H9 (cell line): ENCODE measurements around the gene PLCB1. TPM values are rescaled to one million over a fixed set of nuclear protein-coding genes. Genes with fewer than 3 reads are reported as not detected.

ENCODE experiments used
- DNase-seq: peaks from one replicate; pipeline ENCODE4 v3.0.0-alpha.2; 2017
- H2AFZ ChIP-seq: one replicate; pipeline ENCODE4 v1.6.1; 2013; ENCODE audit warnings: mild to moderate bottlenecking, low read length, control low read depth, moderate library complexity
- H2AK5ac ChIP-seq: 2 replicates; pipeline ENCODE4 v1.6.1; 2013; ENCODE audit warnings: low read length, control low read depth, mixed read lengths; ENCODE audit not compliant: insufficient read length
- H2BK120ac ChIP-seq: one replicate; pipeline ENCODE4 v1.6.1; 2013; ENCODE audit warnings: low read depth, mild to moderate bottlenecking, low read length, control low read depth, inconsistent platforms; ENCODE audit not compliant: poor library complexity, severe bottlenecking
- H2BK12ac ChIP-seq: 2 replicates; pipeline ENCODE4 v1.6.1; 2013; ENCODE audit warnings: low read length, control low read depth, mixed read lengths, low read depth; ENCODE audit not compliant: insufficient read length
- H2BK15ac ChIP-seq: 2 replicates; pipeline ENCODE4 v1.6.1; 2013; ENCODE audit warnings: low read depth, low read length, control low read depth
- H2BK20ac ChIP-seq: one replicate; pipeline ENCODE4 v1.6.1; 2013; ENCODE audit warnings: low read depth, mild to moderate bottlenecking, low read length, control low read depth, inconsistent platforms; ENCODE audit not compliant: poor library complexity, severe bottlenecking
- H2BK5ac ChIP-seq: 2 replicates; pipeline ENCODE4 v1.6.1; 2013; ENCODE audit warnings: low read length, control low read depth, mixed read lengths; ENCODE audit not compliant: insufficient read length
- H3K14ac ChIP-seq: 2 replicates; pipeline ENCODE4 v1.6.1; 2013; ENCODE audit warnings: low read length, control low read depth; ENCODE audit not compliant: insufficient read depth
- H3K18ac ChIP-seq: 2 replicates; pipeline ENCODE4 v1.6.1; 2013; ENCODE audit warnings: low read depth, mild to moderate bottlenecking, mixed read lengths, low read length, control low read depth; ENCODE audit not compliant: insufficient read length
- H3K23ac ChIP-seq: 2 replicates; pipeline ENCODE4 v1.6.1; 2013; ENCODE audit warnings: low read length, control low read depth, mixed read lengths, low read depth; ENCODE audit not compliant: insufficient read length
- H3K23me2 ChIP-seq: 2 replicates; pipeline ENCODE4 v1.6.1; 2013; ENCODE audit warnings: low read depth, mild to moderate bottlenecking, mixed read lengths, low read length, control low read depth; ENCODE audit not compliant: insufficient read length, poor library complexity, severe bottlenecking
- H3K27ac ChIP-seq: 2 replicates; pipeline ENCODE4 v1.5.1; 2013; ENCODE audit warnings: low read length, control low read depth, mixed read lengths, low read depth; ENCODE audit not compliant: insufficient read length
- H3K27me3 ChIP-seq: 2 replicates; pipeline ENCODE4 v1.6.1; 2013; ENCODE audit warnings: low read length, control low read depth, inconsistent platforms; ENCODE audit not compliant: insufficient read depth
- H3K4ac ChIP-seq: 2 replicates; pipeline ENCODE4 v1.6.1; 2013; ENCODE audit warnings: low read depth, mild to moderate bottlenecking, control low read depth, inconsistent platforms, low read length, moderate library complexity
- H3K4me1 ChIP-seq: 2 replicates; pipeline ENCODE4 v1.6.1; 2013; ENCODE audit warnings: low read length, control low read depth, inconsistent platforms; ENCODE audit not compliant: insufficient read depth
- H3K4me2 ChIP-seq: 2 replicates; pipeline ENCODE4 v1.6.1; 2013; ENCODE audit warnings: low read length, control low read depth, mixed read lengths; ENCODE audit not compliant: insufficient read length, insufficient read depth
- H3K56ac ChIP-seq: 2 replicates; pipeline ENCODE4 v1.6.1; 2013; ENCODE audit warnings: low read depth, mild to moderate bottlenecking, mixed read lengths, low read length, control low read depth; ENCODE audit not compliant: insufficient read length
- H3K79me1 ChIP-seq: 2 replicates; pipeline ENCODE4 v1.6.1; 2013; ENCODE audit warnings: low read depth, mild to moderate bottlenecking, moderate library complexity, low read length, control low read depth, inconsistent platforms; ENCODE audit not compliant: insufficient read depth, poor library complexity, severe bottlenecking
- H3K79me2 ChIP-seq: 2 replicates; pipeline ENCODE4 v1.6.1; 2013; ENCODE audit warnings: low read length, control low read depth, inconsistent platforms; ENCODE audit not compliant: insufficient read depth
- H3K9ac ChIP-seq: 2 replicates; pipeline ENCODE4 v1.6.1; 2013; ENCODE audit warnings: low read length, control low read depth, mixed read lengths; ENCODE audit not compliant: insufficient read length; ENCODE audit errors: extremely low read depth
- H3K9me3 ChIP-seq: one replicate; pipeline ENCODE4 v1.6.1; 2013; ENCODE audit warnings: low read depth, low read length, inconsistent platforms; ENCODE audit not compliant: control insufficient read depth
- H3T11ph ChIP-seq: one replicate; pipeline ENCODE4 v1.6.1; 2013; ENCODE audit warnings: mild to moderate bottlenecking, low read length, control low read depth, inconsistent platforms
- H4K20me1 ChIP-seq: one replicate; pipeline ENCODE4 v1.6.1; 2013; ENCODE audit not compliant: control insufficient read depth, insufficient read length, insufficient read depth
- H4K5ac ChIP-seq: 2 replicates; pipeline ENCODE4 v1.6.1; 2013; ENCODE audit warnings: low read depth, mild to moderate bottlenecking, mixed read lengths, low read length, control low read depth; ENCODE audit not compliant: insufficient read length
- H4K8ac ChIP-seq: replicated peaks from 2 replicates; pipeline ENCODE4 v1.6.1; 2013; ENCODE audit warnings: low read length, control low read depth, mixed read lengths, low read depth; ENCODE audit not compliant: insufficient read length
- H4K91ac ChIP-seq: 2 replicates; pipeline ENCODE4 v1.6.1; 2013; ENCODE audit warnings: low read depth, mild to moderate bottlenecking, moderate library complexity, mixed read lengths, low read length, control low read depth; ENCODE audit not compliant: insufficient read length
- H3K27ac Mint-ChIP-seq, 3 experiments: 2 replicates in 2 of 3; 3 replicates in 1 of 3; pipeline ENCODE4 v1.8.0; 2020 to 2021; ENCODE audit warnings: mixed read lengths in 3 of 3, mild to moderate bottlenecking in 1 of 3, moderate library complexity in 1 of 3
- H3K27me3 Mint-ChIP-seq: 2 replicates; pipeline ENCODE4 v1.8.0; 2021; ENCODE audit warnings: low read depth, mild to moderate bottlenecking, moderate library complexity, mixed read lengths
- H3K36me3 Mint-ChIP-seq, 3 experiments: 2 replicates in 2 of 3; 3 replicates in 1 of 3; pipeline ENCODE4 v1.8.0; 2020 to 2021; ENCODE audit warnings: low read depth in 3 of 3, mixed read lengths in 3 of 3; ENCODE audit not compliant: insufficient read depth in 1 of 3
- H3K4me1 Mint-ChIP-seq, 2 experiments: 2 replicates each; pipeline ENCODE4 v1.8.0; 2020; ENCODE audit warnings: mixed read lengths in 2 of 2
- H3K4me3 Mint-ChIP-seq, 2 experiments: 2 replicates in 1 of 2; 3 replicates in 1 of 2; pipeline ENCODE4 v1.8.0; 2020 to 2021; ENCODE audit warnings: mild to moderate bottlenecking in 2 of 2, mixed read lengths in 2 of 2, moderate library complexity in 1 of 2
- H3K9me3 Mint-ChIP-seq, 2 experiments: 2 replicates in 1 of 2; 3 replicates in 1 of 2; pipeline ENCODE4 v1.8.0; 2020; ENCODE audit warnings: mild to moderate bottlenecking in 2 of 2, mixed read lengths in 2 of 2, moderate library complexity in 1 of 2
- CTCF ChIP-seq: fragments of 200-600 bp; sonication (generic); conservative IDR thresholded peaks from 3 replicates; pipeline ENCODE4 v1.8.0; 2021; ENCODE audit warnings: antibody characterized with exemption, mild to moderate bottlenecking
- WGBS: extraction: QIAGEN DNeasy Blood & Tissue Kit; methylation state at CpG from one replicate; pipeline ENCODE4 v1.1.7; 2013; ENCODE audit warnings: missing lambda C conversion rate, low lambda C conversion rate, mixed read lengths; ENCODE audit not compliant: insufficient read length; ENCODE audit errors: extremely low coverage; 5-methylcytosine and 5-hydroxymethylcytosine counted together
- total RNA-seq: library from RNA; stranded (reverse); gene quantifications from 2 replicates; pipeline ENCODE4 v1.2.1, GENCODE V29; 2021

The PLCB1 gene
- total RNA-seq, 1 experiment from 2014 or later = 11.5 TPM

GRCh38 chr20:8587810-8588209 lies 455.7 kb downstream of the PLCB1 start:
- H4K20me1 ChIP-seq = no peaks in the 10 kb centered on the region
- H2BK5ac ChIP-seq = no peak overlapping the region
- no peak overlapping the region for H2BK12ac ChIP-seq
- H3K14ac ChIP-seq = no peak overlapping the region
- no peak overlapping the region for H3K18ac ChIP-seq
- no peak overlapping the region for H2AFZ ChIP-seq
- H3K56ac ChIP-seq = no peak overlapping the region
- H3K79me2 ChIP-seq = no peaks in the 10 kb centered on the region
- H3T11ph ChIP-seq = no peak overlapping the region
- H3K79me1 ChIP-seq = no peaks in the 10 kb centered on the region
- H4K5ac ChIP-seq = no peak overlapping the region
- no peak overlapping the region for H2BK15ac ChIP-seq
- no peak overlapping the region for H4K91ac ChIP-seq
- H3K27ac ChIP-seq = no peak overlapping the region
- TF ChIP-seq CTCF = no peak
- WGBS = no CpG with 5 or more reads among the region's 3 CpGs
- Mint-ChIP-seq H3K27ac (no peak overlapping the region), H3K4me3 (no peak overlapping the region), H3K36me3 (no peaks in the 10 kb centered on the region), H3K27me3 (no peaks in the 10 kb centered on the region), H3K9me3 (no peaks in the 10 kb centered on the region), H3K4me1 (peaks cover 10 to 11% of the 10 kb centered on the region in 2 experiments)
- peaks cover 3% of the 10 kb centered on the region; the same call in 1 of the 2 replicates for H3K4me1 ChIP-seq
- H3K9me3 ChIP-seq = no peaks in the 10 kb centered on the region
- no peak overlapping the region for H2BK120ac ChIP-seq
- no peak overlapping the region for H3K9ac ChIP-seq
- no peaks in the 10 kb centered on the region for H3K23me2 ChIP-seq
- H2BK20ac ChIP-seq = no peak overlapping the region
- no peak for DNase-seq
- no peak overlapping the region for H3K4ac ChIP-seq
- no peak overlapping the region for H3K23ac ChIP-seq
- H3K27me3 ChIP-seq = no peaks in the 10 kb centered on the region
- H3K4me2 ChIP-seq = no peak overlapping the region
- H4K8ac ChIP-seq = no peak overlapping the region
- H2AK5ac ChIP-seq = no peak overlapping the region
